GM19397 (cell line): Measurements from ENCODE around the gene CUBN.

Source experiments
- ATAC-seq: cut with Tn5 transposase; IDR thresholded peaks from one replicate; pipeline ENCODE4 v1.9.1; 2021; ENCODE audit warnings: mild to moderate bottlenecking, moderate library complexity; ENCODE audit not compliant: unreplicated experiment

Gene CUBN

GRCh38 chr10:16891375-16892313 lies 238.0 kb downstream of the CUBN start:
- peak; percentile 48 for ATAC-seq

- ATAC-seq, result no peak
Observed at GRCh38 chr10:16890691-16891090, 238.9 kb downstream of the CUBN start.

DNA sequence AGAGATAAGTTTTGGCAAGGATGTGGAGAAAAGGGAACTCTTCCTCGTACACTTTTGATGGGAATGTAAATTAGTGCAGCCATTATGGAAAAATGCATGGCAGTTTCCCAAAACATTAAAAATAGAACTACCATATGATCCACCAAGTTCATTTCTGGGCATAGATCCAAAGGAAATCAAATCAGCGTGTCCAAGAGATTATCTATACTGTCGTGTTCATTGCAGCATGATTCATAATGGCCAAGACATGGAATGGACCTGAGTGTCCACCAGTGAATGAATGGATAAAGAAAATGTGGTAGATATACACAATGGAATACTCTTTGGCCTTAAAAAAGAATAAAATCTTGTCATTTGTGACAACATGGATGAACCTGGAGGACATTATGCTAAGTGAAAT lies 242.0 kb downstream of the CUBN start:
- no peak for ATAC-seq

- ATAC-seq, result no peak
Observed at GRCh38 chr10:16886031-16886430, 243.6 kb downstream of the CUBN start.

- no peak for ATAC-seq
Observed at GRCh38 chr10:16884497-16884896, 245.1 kb downstream of the CUBN start.

DNA sequence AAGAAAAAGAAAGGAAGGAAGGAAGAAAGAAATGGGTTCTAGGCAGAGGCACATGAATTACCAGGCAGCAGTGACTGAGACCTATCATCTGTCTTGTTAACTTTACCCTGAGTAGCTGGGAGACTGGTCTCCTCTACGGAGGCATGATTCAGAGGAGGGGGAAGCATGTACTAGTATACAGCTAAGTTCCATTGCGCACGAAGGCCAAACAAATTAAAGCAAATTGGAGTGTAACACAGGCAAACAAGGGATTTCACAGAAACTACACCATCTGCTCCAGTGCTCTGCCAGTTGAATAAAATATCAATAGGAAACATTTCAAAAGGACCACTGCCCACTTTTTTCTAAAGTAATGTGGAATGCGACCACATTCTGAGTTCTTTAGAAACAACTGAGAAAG lies 246.5 kb downstream of the CUBN start:
- ATAC-seq, result no peak

- ATAC-seq, result no peak
Observed at GRCh38 chr10:16870331-16870730, 259.3 kb downstream of the CUBN start.

DNA sequence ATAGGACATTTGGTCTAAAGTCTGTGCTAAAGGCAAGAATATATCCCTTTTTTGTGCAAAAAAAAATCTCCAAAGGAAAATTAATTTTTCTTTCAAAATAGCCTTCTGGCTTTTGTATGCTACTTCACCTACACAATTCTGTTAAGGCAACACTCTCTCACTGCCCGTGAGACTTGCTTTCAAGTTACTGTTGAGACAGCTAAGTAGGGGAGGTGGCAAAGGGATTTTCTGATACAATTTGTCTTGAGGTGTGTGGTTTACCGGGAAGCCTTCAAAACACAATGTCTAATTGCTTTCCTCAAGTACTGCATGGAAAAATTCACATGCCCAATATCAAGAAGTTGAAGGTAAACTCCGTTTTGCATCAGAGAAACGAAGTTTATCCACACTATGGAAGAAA lies 261.6 kb downstream of the CUBN start:
- no peak for ATAC-seq

- no peak for ATAC-seq
Observed at GRCh38 chr10:16867556-16867955, 262.1 kb downstream of the CUBN start.

GRCh38 chr10:16866541-16867275 lies 262.9 kb downstream of the CUBN start:
- ATAC-seq, result no peak

- no peak for ATAC-seq
Observed at GRCh38 chr10:16865766-16866165, 263.8 kb downstream of the CUBN start.

DNA sequence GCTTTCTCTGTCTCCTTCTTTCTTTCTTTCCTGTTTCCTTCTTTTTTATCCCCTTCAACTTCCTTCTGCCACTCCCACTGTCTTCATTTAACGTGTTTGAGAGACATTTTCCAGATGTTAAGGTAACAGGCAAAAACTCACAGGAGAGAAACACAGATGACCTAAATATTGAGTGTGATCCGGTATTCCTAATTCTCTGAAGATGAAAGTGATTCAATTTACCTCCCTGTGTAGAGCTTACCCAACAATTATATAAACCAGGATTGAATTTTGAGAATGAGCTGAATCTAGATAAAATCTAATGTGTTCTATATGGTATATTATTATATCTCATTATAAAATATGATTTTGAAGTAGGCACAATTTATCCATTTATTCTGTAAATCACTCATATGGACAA lies 265.8 kb downstream of the CUBN start:
- ATAC-seq, result no peak

DNA sequence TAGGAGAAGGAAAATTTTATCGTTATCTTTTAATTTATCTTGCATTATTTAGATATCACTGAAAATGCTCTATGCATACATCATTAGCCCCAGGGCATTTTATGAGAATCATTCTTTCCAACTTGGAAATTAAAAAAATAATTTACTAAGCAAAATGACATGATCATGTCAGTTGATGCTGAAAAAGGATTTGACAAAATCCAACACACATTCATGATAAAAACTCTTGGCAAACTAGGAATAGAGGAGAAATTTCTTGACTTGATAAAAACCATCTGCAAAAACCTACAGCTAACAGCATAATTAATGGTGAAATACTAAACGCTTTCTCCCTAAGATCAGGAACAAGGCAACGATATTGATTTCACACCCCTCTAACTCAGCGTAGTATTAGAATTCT lies 272.2 kb downstream of the CUBN start:
- no peak for ATAC-seq

DNA sequence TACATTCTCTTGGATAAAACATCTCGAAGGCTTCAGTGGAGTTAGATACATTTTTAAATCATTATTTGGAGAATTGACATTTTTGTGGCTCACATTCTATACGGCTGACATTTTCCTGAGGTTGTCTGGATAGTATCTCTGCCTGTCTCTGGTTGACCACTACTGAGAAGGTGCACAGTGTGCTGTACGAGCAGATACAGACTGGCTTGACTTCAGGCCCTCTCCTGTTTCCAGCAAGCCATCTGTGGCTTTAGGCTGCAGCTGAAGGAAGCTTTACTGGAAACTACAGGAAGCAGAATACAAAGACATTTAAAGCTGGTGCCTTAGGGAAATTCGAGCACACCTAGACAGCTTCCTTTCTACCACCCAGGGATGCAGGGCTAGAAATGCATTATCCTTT lies 273.0 kb downstream of the CUBN start:
- ATAC-seq, result no peak

DNA sequence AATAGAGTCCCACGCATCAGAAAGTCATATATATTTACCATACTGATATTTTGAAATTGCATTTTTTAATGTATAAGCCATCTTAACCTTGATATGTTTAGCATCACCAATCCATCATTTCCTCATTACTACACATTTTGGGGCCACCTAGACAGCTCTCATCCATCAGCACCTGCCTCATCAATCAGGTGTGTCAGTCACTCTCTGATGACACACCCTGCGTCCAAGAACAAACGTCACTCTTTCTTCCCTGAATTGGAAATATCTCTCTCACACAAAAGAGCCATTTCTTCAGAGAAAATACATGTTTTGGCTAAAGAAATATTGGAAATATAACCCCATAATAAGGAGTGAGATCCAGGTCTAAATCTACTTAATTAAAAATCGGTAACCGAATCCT lies 273.5 kb downstream of the CUBN start:
- no peak for ATAC-seq

DNA sequence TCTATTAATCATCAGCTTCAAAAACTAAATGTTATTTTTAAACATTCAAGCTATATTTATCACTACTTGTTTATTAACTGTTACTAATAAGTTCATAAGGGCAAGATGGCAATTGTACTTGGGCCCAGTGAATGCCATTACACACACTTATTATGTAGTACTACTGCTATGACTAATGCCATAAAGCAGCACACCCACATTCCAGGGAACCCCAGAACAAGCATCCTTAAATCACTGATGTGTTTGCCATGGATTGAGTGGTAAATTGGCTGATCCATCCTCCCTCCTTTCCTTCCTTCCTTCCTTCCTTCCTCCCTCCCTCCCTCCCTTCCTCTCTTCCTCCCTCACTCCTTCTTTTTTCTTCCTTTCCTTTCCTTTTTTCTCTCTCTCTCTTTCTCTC lies 275.0 kb downstream of the CUBN start:
- ATAC-seq, result no peak

DNA sequence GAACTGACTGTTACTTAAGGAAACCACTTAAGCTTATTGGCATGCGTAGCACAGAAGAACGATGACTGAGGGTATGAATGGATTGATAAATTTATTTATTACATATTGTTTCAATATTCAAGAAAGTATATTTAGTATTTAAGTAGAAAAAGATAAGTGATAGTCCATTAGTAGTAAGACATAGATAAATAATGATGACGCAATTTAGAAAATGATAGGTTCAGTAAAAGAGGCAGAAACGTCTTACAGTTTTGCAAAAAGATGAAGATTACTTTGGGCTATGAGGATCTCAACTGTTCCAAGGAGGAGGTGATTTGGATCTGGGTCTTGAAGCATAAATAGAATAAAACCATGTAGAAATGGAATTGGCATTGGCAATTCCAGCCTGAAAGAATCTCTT lies 275.8 kb downstream of the CUBN start:
- no peak for ATAC-seq

DNA sequence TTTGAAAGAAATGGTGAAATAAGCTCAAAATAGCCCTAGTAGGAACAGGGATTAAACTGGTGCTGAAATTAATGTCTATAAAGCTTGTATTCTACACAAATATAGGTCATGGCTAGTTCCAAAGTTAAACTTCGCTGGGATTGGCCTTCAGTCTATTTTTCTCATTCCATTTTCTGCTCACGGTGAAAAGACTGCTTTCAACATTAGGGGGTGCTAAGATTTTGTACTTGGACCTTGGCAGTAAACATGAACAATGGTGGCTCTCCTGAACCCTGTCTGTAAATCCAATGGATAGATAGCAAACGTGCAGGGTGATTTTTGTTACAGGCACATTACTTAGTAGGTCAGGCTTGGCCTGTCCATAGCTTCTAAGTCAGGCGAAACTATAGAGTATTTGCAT lies 276.4 kb downstream of the CUBN start:
- no peak for ATAC-seq

GRCh38 chr10:16852624-16853023 lies 277.0 kb downstream of the CUBN start:
- no peak for ATAC-seq

DNA sequence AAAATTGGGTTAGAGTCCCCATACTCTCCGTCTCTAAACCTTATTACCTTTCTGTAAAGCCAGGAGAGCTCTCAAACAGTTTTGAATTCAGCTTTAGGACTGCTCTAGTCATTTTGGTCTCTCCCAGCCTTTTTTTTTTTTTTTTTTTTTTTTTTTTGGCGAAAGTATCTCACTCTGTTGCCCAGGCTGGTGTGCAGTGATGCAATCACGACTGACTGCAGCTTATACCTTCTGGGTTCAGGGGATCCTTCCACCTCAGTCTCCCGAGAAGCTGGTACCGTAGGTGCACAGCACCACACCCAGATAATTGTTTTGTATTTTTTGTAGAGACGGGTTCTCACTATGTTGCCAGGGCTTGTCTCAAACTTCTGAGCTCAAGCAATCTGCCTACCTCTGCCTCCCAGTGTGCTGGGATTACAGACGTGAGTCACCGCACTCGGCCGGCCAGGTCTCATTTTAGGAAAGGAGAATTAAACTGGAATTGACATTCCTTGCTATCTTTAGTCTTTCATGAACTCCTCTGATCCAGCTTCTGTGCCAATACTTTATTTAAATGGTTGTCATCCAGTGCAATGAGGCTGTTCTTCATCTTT lies 281.0 kb downstream of the CUBN start:
- ATAC-seq, result no peak

- no peak for ATAC-seq
Observed at GRCh38 chr10:16847644-16848043, 282.0 kb downstream of the CUBN start.

GRCh38 chr10:16845248-16845647 lies 284.4 kb downstream of the CUBN start:
- ATAC-seq, result no peak
